H1 (cell line): ENCODE measurements around the gene PHGDH. TPM values are rescaled to one million over a fixed set of nuclear protein-coding genes. Genes with fewer than 3 reads are reported as not detected.

Experiments used
- BCL11A ChIP-seq, 2 experiments: IDR thresholded peaks; one replicate each; pipeline ENCODE4 v1.6.1; 2011; ENCODE audit warnings: low read depth in 2 of 2, low read length in 2 of 2, mild to moderate bottlenecking in 2 of 2
- CHD1 ChIP-seq: IDR thresholded peaks from 2 replicates; pipeline ENCODE4 v1.6.1; 2012; ENCODE audit warnings: low read depth, low read length, improper control_type of control experiment
- EGR1 ChIP-seq: IDR thresholded peaks from 2 replicates; pipeline ENCODE4 v1.6.1; 2011; ENCODE audit warnings: low read depth, low read length, borderline replicate concordance
- EP300 ChIP-seq, 2 experiments: IDR thresholded peaks; 1 replicate in 1 of 2; 2 replicates in 1 of 2; pipeline ENCODE4 v1.6.1; 2011 to 2012; ENCODE audit warnings: low read depth in 2 of 2, low read length in 2 of 2, mild to moderate bottlenecking in 2 of 2, borderline replicate concordance in 1 of 2, inconsistent platforms in 1 of 2, moderate library complexity in 1 of 2
- POU5F1 ChIP-seq: IDR thresholded peaks from 2 replicates; pipeline ENCODE4 v1.6.1; 2011; ENCODE audit warnings: low read depth, mild to moderate bottlenecking, low read length, moderate library complexity
- SIN3A ChIP-seq, 2 experiments: IDR thresholded peaks in 1 of 2; conservative IDR thresholded peaks in 1 of 2; 2 replicates each; pipeline ENCODE4 v1.6.1; 2011 to 2012; ENCODE audit warnings: low read length in 2 of 2, improper control_type of control experiment in 1 of 2, low read depth in 1 of 2, mild to moderate bottlenecking in 1 of 2
- polyA plus RNA-seq, 7 experiments: library from polyadenylated mRNA; depleted of rRNA in 3 of 7; stranded (reverse) in 5 of 7; unstranded in 2 of 7; fragments of >200 nt in 5 of 7; fragments of 200-250 nt in 2 of 7; gene quantifications; 1 replicate in 5 of 7; 2 replicates in 1 of 7; 4 replicates in 1 of 7; pipeline versions ENCODE4 v1.2.1 to v1.2.3, GENCODE V29; 2011 to 2013; ENCODE audit warnings: missing spikeins in 2 of 7, mixed read lengths in 2 of 7
- total RNA-seq: library from RNA; stranded (reverse); fragmentation: NEBNext Ultra II Directional; extraction: Animal tissue kit (Norgen Biotek cat#: 25700); gene quantifications from 2 replicates; pipeline ENCODE4 v1.2.1, GENCODE V29; 2021
- TF ChIP-seq, protein P1 (sequence below): fragments of 300-600 bp; sonication (generic); IDR thresholded peaks from 2 replicates; pipeline ENCODE4 v1.7.1; 2012; ENCODE audit warnings: low read length, moderate library complexity, mild to moderate bottlenecking, inconsistent platforms; ENCODE audit not compliant: insufficient replicate concordance

The PHGDH gene
- total and polyA plus RNA-seq, 2 of the 8 experiments (the other 6 are each of a cell fraction or from before 2014, with no cell fraction given), result 358 to 687 TPM

DNA sequence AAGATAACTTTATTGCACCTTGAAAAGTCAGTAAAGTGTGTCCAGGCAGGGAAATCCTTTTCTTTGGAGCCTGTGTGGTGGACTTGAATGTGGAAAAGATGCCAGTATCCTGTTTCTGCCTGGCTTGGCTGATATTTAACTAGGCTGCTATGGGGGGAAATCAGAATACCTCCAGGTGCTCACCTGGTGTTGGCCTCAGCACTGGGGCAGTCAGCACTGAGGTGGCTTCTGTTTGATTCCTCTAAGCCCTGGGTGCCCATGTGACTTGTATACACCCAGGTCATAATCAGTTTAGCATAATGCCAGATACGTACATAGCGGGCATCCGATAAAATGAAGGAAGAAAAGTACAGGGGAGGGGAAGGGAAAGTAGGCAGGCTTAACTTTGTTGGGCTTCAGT, 7.2 kb downstream of the PHGDH start (continued):
- TF ChIP-seq, protein P1, sequence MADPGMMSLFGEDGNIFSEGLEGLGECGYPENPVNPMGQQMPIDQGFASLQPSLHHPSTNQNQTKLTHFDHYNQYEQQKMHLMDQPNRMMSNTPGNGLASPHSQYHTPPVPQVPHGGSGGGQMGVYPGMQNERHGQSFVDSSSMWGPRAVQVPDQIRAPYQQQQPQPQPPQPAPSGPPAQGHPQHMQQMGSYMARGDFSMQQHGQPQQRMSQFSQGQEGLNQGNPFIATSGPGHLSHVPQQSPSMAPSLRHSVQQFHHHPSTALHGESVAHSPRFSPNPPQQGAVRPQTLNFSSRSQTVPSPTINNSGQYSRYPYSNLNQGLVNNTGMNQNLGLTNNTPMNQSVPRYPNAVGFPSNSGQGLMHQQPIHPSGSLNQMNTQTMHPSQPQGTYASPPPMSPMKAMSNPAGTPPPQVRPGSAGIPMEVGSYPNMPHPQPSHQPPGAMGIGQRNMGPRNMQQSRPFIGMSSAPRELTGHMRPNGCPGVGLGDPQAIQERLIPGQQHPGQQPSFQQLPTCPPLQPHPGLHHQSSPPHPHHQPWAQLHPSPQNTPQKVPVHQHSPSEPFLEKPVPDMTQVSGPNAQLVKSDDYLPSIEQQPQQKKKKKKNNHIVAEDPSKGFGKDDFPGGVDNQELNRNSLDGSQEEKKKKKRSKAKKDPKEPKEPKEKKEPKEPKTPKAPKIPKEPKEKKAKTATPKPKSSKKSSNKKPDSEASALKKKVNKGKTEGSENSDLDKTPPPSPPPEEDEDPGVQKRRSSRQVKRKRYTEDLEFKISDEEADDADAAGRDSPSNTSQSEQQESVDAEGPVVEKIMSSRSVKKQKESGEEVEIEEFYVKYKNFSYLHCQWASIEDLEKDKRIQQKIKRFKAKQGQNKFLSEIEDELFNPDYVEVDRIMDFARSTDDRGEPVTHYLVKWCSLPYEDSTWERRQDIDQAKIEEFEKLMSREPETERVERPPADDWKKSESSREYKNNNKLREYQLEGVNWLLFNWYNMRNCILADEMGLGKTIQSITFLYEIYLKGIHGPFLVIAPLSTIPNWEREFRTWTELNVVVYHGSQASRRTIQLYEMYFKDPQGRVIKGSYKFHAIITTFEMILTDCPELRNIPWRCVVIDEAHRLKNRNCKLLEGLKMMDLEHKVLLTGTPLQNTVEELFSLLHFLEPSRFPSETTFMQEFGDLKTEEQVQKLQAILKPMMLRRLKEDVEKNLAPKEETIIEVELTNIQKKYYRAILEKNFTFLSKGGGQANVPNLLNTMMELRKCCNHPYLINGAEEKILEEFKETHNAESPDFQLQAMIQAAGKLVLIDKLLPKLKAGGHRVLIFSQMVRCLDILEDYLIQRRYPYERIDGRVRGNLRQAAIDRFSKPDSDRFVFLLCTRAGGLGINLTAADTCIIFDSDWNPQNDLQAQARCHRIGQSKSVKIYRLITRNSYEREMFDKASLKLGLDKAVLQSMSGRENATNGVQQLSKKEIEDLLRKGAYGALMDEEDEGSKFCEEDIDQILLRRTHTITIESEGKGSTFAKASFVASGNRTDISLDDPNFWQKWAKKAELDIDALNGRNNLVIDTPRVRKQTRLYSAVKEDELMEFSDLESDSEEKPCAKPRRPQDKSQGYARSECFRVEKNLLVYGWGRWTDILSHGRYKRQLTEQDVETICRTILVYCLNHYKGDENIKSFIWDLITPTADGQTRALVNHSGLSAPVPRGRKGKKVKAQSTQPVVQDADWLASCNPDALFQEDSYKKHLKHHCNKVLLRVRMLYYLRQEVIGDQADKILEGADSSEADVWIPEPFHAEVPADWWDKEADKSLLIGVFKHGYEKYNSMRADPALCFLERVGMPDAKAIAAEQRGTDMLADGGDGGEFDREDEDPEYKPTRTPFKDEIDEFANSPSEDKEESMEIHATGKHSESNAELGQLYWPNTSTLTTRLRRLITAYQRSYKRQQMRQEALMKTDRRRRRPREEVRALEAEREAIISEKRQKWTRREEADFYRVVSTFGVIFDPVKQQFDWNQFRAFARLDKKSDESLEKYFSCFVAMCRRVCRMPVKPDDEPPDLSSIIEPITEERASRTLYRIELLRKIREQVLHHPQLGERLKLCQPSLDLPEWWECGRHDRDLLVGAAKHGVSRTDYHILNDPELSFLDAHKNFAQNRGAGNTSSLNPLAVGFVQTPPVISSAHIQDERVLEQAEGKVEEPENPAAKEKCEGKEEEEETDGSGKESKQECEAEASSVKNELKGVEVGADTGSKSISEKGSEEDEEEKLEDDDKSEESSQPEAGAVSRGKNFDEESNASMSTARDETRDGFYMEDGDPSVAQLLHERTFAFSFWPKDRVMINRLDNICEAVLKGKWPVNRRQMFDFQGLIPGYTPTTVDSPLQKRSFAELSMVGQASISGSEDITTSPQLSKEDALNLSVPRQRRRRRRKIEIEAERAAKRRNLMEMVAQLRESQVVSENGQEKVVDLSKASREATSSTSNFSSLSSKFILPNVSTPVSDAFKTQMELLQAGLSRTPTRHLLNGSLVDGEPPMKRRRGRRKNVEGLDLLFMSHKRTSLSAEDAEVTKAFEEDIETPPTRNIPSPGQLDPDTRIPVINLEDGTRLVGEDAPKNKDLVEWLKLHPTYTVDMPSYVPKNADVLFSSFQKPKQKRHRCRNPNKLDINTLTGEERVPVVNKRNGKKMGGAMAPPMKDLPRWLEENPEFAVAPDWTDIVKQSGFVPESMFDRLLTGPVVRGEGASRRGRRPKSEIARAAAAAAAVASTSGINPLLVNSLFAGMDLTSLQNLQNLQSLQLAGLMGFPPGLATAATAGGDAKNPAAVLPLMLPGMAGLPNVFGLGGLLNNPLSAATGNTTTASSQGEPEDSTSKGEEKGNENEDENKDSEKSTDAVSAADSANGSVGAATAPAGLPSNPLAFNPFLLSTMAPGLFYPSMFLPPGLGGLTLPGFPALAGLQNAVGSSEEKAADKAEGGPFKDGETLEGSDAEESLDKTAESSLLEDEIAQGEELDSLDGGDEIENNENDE, result no peak
- no peak for TF ChIP-seq EGR1
- TF ChIP-seq BCL11A (IDR thresholded peaks at IDR 0.05; ENCODE audit: low read depth in 2 of 2, low read length in 2 of 2), result no peak
- no peak for TF ChIP-seq EP300 (IDR thresholded peaks at IDR 0.05; ENCODE audit: borderline replicate concordance in 1 of 2, low read depth in 2 of 2, low read length in 2 of 2)
- no peak for TF ChIP-seq SIN3A (conservative IDR thresholded peaks at IDR 0.05 in 1 of 2, IDR thresholded peaks at IDR 0.05 in 1 of 2; ENCODE audit: low read depth in 1 of 2, low read length in 2 of 2)
- TF ChIP-seq POU5F1, result no peak
- no peak for TF ChIP-seq CHD1
